ENCODE results near the gene SERPINB12.

SERPINB12 gene

GRCh38 chr18:63511285-63511684, 30.9 kb upstream of the SERPINB12 start:
- ChIA-PET CTCF (interaction anchor here (0.5 to 1.3 kb wide), 5 partner anchors 15 to 231 kb away, joined by 3 to 5 read pairs (median 3); no protein-coding TSS in a partner anchor), POLR2A (ENCODE audit: low non-redundant PET) (no interaction called here)
- no peak overlapping the region for H3K27ac ChIP-seq
- DNase-seq (ENCODE audit: low spot score): peak; percentile 28
- peak; percentile 69 for TF ChIP-seq CTCF (conservative IDR thresholded peaks at IDR 0.05; ENCODE audit: low read depth)

- ChIA-PET CTCF (interaction anchor here (0.8 kb wide), 1 partner anchor 1712 kb away, joined by 6 read pairs; no protein-coding TSS in a partner anchor), POLR2A (ENCODE audit: low non-redundant PET) (no interaction called here)
- no peak overlapping the region for H3K27ac ChIP-seq
- DNase-seq (ENCODE audit: low spot score): no peak
- TF ChIP-seq CTCF (conservative IDR thresholded peaks at IDR 0.05; ENCODE audit: low read depth): no peak
Measured at GRCh38 chr18:63514326-63514725, 27.8 kb upstream of the SERPINB12 start.

GRCh38 chr18:63514888-63515678, 27.1 kb upstream of the SERPINB12 start:
- ChIA-PET CTCF (interaction anchor here (0.5 to 0.7 kb wide), 2 partner anchors 189 to 499 kb away, joined by 3 read pairs; no protein-coding TSS in a partner anchor), POLR2A (ENCODE audit: low non-redundant PET) (no interaction called here)
- DNase-seq (ENCODE audit: low spot score): no peak
- no peak for TF ChIP-seq CTCF (conservative IDR thresholded peaks at IDR 0.05; ENCODE audit: low read depth)
- H3K27ac ChIP-seq: no peak overlapping the region

GRCh38 chr18:63515801-63516200, 26.4 kb upstream of the SERPINB12 start:
- TF ChIP-seq CTCF (conservative IDR thresholded peaks at IDR 0.05; ENCODE audit: low read depth): no peak
- DNase-seq (ENCODE audit: low spot score): no peak
- H3K27ac ChIP-seq: no peak overlapping the region
- ChIA-PET CTCF (no interaction called here), POLR2A (ENCODE audit: low non-redundant PET) (no interaction called here)

GRCh38 chr18:63518178-63519012, 23.8 kb upstream of the SERPINB12 start:
- TF ChIP-seq CTCF (conservative IDR thresholded peaks at IDR 0.05; ENCODE audit: low read depth): peak; percentile 71
- ChIA-PET POLR2A (ENCODE audit: low non-redundant PET) (no interaction called here), CTCF (interaction anchor here (0.6 to 2.8 kb wide), 19 partner anchors 9 to 774 kb away, joined by 3 to 35 read pairs (median 4); no protein-coding TSS in a partner anchor)
- DNase-seq (ENCODE audit: low spot score): peak; percentile 50
- no peak overlapping the region for H3K27ac ChIP-seq

- CTCF ChIA-PET: interaction anchor here (1.1 to 2.8 kb wide), 2 partner anchors 221 to 259 kb away, joined by 5 to 35 read pairs; no protein-coding TSS in a partner anchor
- DNase-seq (ENCODE audit: low spot score): no peak
- POLR2A ChIA-PET (ENCODE audit: low non-redundant PET): no interaction called here
- H3K27ac ChIP-seq: no peak overlapping the region
- no peak for TF ChIP-seq CTCF (conservative IDR thresholded peaks at IDR 0.05; ENCODE audit: low read depth)
Measured at GRCh38 chr18:63520053-63520685, 22.0 kb upstream of the SERPINB12 start.
